GM18870 (cell line): Measurements from ENCODE around the gene IGDCC3.
A peak's percentile ranks its signal among the peaks of the same experiment; 100 is the strongest.

Experiments used
- ATAC-seq: cut with Tn5 transposase; IDR thresholded peaks from one replicate; pipeline ENCODE4 v1.9.1; 2021; ENCODE audit warnings: moderate library complexity; ENCODE audit not compliant: unreplicated experiment

Gene IGDCC3

DNA sequence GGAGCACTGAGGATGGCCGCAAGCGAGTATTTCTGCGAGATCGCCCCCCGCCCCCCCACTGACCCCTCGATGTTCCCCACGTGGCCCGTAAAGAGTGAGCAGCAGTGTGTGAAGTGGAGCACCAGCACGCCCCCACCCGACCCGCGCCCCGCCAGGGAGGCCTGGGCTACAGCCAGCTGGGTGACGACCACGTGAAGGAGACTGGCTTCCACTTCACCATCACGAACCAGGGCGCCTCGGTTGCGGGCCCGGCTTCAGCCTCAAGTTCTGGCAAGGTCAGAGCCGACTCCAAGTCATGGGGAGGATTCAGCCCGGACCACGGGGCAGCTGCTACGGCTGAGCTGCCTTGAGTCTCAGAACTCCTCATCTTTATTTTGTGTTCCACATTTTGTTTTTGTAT lies 75.7 kb downstream of the IGDCC3 start:
- ATAC-seq = no peak

DNA sequence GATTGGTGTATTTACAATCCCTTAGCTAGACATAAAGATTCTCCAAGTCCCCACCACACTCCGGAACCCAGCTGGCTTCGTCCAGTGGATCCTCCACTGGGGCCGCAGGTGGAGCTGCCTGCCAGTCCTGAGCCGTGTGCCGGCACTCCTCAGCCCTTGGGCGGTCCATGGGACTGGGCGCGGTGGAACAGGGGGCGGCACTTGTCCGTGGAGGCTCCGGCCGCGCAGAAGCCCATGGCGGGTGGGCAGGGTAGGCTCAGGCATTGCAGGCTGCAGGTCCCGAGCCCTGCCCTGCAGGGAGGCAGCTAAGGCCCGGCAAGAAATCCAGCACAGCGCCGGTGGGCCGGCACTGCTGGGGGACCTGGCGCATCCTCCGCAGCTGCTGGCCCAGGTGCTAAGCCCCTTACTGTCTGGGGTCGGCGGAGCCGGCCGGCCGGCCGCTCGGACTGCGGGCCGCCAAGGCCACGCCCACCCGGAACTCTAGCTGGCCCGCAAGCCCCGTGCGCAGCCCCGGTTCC lies 76.8 kb downstream of the IGDCC3 start:
- no peak for ATAC-seq

DNA sequence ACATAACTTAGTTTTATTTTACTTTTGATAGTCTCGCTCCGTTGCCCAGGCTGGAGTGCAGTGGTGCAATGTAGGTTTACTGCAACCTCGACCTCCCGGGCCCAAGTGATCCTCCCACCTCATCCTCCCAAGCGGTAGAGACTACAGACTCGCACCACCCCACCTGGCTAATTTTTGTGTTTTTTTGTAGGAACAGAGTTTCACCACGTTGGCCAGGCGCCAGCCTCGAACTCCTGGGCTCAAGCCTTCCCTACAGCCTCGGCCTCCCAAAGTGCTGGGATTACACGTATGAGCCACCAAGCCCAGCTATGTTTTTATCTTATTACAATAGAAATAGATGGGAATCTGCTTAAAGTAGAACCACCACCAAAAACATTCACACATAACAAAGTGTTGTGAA lies 79.1 kb downstream of the IGDCC3 start:
- no peak for ATAC-seq

DNA sequence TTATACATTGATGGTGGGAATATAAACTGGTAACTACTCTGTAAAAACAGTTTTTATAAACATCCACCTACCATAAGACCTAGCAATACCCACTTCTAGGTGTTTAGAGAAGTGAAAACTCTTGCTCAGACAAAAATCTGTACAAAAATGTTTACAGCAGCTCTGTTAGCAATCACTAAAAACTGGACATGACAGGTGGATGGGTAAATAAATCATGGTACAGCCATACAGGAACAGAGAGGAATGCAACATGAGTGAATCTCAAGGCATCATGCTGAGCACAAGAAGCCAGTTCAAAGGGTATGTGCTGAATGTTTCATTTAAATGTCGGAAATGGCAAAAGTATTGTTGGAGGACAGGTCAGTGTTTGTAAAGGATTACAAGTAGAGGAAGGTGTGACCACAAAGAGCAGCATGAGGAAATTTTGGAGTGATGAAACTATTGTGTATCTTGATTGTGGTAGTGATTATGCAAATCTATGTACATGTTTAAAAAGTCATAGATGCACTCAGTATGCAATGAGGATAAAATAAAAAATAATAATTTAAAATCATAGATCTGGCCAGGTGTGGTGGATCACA lies 84.8 kb downstream of the IGDCC3 start:
- ATAC-seq = no peak

DNA sequence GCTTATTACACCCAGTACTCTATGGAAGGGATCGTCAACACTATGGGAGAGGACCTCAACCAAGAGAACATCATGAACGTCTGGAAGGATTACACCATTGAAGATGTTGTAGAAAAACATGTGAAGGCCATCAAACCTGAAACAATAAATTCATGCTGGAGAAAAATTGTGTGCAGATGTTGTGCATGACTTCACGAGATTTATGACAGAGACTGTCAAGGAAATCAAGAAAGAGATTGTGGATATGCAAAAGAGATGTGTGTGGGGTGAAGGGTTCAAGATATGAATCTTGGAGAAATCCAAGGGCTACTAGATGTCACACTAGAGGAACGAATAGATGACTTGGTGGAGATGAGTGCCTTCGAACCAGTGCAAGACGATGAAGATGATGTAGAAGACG lies 87.6 kb downstream of the IGDCC3 start:
- no peak for ATAC-seq

DNA sequence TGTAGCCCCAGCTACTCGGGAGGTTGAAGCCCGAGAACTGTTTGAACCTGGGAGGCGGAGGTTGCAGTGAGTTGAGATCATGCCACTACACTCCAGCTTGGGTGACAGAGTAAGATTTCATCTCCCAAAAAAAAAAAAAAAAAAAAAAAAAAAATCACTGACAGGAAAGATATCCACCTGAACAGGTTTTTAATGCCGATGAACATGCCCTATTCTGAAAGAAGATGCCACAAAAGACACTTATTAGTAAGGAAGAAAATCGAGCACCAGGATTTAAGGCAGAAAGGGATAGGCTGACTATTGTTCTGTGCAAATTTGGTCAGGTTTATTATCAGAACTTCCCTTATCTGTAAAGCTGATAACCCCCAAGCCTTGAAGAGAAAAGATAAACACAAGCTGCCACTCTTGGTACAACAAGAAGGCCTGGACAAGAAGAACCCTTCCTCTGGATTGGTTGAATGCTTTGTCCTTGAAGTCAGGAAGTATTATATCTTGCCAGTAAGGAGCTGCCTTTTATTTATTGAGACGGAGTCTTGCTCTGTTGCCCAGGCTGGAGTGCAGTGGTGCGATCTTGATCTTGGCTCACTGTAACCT lies 88.4 kb downstream of the IGDCC3 start:
- no peak for ATAC-seq

DNA sequence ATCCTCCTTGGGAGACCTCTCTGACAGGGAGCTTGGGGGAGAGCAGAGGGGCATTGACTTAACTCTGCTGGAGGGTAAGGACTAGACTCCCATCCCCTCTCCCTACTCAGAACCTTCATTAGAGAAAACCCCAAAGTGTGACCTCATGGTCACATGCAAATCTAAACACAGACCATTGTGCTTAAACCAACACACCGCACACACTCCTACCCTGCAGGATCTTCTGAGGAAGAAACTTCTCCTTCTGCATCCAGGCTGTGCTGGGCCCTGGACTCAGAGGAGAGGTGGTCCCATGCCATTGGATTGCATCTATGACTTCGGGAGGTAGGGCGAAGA lies 90.3 kb downstream of the IGDCC3 start:
- ATAC-seq = no peak

DNA sequence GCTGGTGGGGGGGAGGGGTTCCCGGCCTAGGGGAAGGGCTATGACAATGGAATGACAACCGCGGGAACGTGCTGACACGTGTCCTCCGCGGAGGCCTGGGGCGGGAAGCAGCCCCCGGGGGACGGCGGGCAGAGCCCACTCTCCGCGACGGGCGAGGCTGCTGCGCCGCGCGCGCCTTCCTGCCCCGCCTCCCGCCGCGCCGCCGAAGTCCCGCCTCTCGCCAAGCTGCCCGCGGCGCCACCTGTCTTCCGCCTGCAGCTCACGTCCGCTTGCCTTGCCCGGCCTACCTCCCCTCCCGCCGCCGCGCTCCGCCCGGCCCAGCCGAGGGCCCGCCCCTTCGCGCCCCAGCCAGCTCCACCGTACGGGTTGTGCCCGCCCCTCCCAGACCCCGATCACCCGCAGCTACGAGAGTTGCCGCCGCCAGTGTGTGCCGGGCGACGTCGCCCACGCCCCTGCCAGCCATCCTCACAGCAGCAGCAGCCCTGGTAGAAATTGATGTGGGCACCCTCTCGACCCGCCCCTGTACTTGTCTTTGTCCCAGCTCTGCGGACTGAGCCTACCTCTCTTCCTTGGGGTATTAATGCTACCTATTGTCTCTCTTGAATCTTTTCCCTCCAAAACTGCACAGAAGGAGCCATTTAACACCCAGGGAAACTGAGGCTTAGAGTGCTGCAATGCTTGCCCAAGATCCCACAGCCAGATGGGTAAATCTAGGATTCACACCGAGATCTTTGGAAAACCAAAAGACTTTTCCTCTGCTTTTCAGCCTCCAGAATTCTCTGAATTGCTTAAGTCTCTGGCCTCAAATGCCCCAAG lies 90.9 kb downstream of the IGDCC3 start, which contains the start of gene PARP16:
Gene PARP16, minus strand, starts transcription at position 180 of the 816 bp plus-strand sequence. CDS start 457 bp downstream, outside the sequence.
- peak; percentile 60 for ATAC-seq

DNA sequence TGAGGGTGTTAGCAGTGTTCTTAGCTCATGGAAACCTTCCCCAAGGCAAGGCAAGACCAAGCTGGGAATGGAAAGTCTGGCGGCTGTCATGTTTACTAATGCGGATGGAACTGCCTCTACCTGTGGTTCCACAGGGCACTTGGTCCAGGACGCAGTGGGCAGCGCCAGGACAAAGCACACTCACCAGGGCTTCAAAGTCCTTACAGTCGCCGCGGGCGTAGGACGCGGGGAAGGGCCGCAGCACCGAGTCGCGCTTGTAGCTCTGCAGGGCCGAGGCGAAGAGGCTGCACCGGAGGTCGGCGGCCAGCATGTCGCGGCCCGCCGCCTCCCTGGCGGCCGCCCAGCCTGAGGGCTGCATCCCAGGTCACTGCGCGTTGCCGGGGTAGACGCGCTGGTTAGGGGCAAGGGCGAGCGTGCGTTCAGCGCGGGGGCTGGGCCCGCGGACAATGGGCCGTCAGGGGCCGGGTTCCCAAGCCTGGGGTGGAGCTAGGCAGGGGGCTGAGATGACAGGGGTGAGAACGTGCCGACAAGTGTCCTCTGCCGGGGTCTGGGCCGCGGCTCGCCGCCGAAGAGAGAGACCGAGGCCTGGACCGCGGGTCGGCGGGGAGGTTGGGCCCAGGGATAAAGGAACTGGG lies 91.6 kb downstream of the IGDCC3 start:
- peak; percentile 16 for ATAC-seq

DNA sequence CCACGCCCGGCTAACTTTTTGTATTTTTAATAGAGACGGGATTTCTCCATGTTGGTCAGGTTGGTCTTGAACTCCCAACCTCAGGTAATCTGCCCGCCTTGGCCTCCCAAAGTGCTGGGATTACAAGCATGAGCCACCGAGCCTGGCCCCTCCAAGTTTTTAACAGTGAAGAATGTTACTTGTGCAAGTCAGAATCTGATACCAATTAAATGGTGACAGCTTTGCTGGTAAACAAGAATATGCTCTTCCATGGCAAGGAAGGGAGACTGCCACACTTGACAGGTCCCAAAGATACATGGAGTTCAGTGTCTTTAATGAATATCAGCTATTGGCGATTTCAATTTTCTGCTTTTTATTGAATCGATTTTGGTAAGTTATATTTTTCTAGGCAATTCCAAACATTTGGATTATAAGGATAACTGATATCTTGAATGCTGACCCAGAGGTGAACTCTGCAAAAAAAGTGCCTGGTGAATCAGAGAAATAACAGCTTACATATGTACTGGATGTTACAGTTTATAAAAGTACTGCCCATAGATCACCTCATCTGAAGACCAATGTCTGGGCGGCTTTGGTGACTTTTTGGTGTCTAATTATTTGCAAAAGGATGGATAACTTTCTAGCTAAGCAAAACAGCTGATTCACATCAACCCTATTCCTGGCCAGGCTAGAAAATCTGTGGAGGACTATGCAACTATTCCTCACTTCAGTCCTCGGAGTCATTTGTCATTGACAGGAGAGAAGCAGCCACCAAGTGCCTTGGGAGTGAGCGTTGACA lies 92.3 kb downstream of the IGDCC3 start:
- ATAC-seq = no peak

DNA sequence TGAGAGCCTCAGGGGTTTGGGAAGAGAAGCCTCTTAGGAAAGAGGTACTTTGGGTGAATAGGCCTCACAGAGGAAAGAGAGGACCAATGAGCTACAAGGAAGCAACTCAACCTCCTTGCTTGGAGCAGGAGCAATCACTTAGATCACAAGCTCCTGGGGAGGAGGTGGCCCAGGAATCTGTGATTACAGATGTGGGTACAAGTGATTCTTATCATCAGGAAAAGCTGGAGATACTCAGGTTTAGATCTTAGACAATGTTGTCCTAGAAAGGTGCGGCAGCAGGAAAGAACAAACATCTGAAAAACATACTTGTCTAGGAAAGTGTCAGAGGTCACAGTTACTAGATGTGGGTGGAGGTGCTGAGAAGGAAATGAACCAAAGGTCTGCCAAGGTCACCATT lies 99.3 kb downstream of the IGDCC3 start:
- no peak for ATAC-seq
